Chondrocyte (in vitro differentiated cells): ENCODE data around the gene XPO6. TPM values are rescaled to one million over a fixed set of nuclear protein-coding genes. Genes with fewer than 3 reads are reported as not detected.

ENCODE experiments used
- DNase-seq: peaks from one replicate; pipeline ENCODE4 v3.0.0; 2021; ENCODE audit warnings: mixed read lengths, low spot score
- H3K27ac Mint-ChIP-seq: one replicate; pipeline ENCODE4 v1.8.0; 2021; ENCODE audit warnings: mild to moderate bottlenecking, moderate library complexity, mixed read lengths; ENCODE audit not compliant: unreplicated experiment
- H3K27me3 Mint-ChIP-seq: 2 replicates; pipeline ENCODE4 v1.8.0; 2021; ENCODE audit warnings: low read depth, mixed read lengths
- H3K36me3 Mint-ChIP-seq: 2 replicates; pipeline ENCODE4 v1.8.0; 2021; ENCODE audit warnings: low read depth, mixed read lengths
- H3K4me1 Mint-ChIP-seq: 2 replicates; pipeline ENCODE4 v1.8.0; 2021; ENCODE audit warnings: low read depth, mild to moderate bottlenecking, mixed read lengths
- H3K4me3 Mint-ChIP-seq: one replicate; pipeline ENCODE4 v1.8.0; 2021; ENCODE audit warnings: mild to moderate bottlenecking, moderate library complexity, mixed read lengths; ENCODE audit not compliant: unreplicated experiment
- H3K9me3 Mint-ChIP-seq: 2 replicates; pipeline ENCODE4 v1.8.0; 2021; ENCODE audit warnings: low read depth, mixed read lengths
- CTCF ChIP-seq: fragments of 200-600 bp; sonication (generic); IDR thresholded peaks from 2 replicates; pipeline ENCODE4 v1.5.0; 2021; ENCODE audit warnings: antibody characterized with exemption, mild to moderate bottlenecking, moderate library complexity
- total RNA-seq: library from RNA; stranded (reverse); gene quantifications from 3 replicates; pipeline ENCODE4 v1.2.1, GENCODE V29; 2021

Gene XPO6
- total RNA-seq, 1 donor from 2014 or later = 124 TPM

GRCh38 chr16:28162326-28162877, 49.4 kb downstream of the XPO6 start:
- no peak for TF ChIP-seq CTCF
- no peaks in the 10 kb centered on the region for H3K27me3 Mint-ChIP-seq
- H3K4me3 Mint-ChIP-seq = no peak overlapping the region
- H3K9me3 Mint-ChIP-seq = no peaks in the 10 kb centered on the region
- H3K27ac Mint-ChIP-seq = peak overlapping the region; percentile 96
- H3K36me3 Mint-ChIP-seq = peaks cover 13% of the 10 kb centered on the region
- H3K4me1 Mint-ChIP-seq = peaks cover 69% of the 10 kb centered on the region
- DNase-seq = no peak

GRCh38 chr16:28161626-28162025, 50.1 kb downstream of the XPO6 start:
- peak overlapping the region; percentile 96 for H3K27ac Mint-ChIP-seq
- H3K4me3 Mint-ChIP-seq = no peak overlapping the region
- no peak for DNase-seq
- peaks cover 61% of the 10 kb centered on the region for H3K4me1 Mint-ChIP-seq
- peaks cover 5% of the 10 kb centered on the region for H3K36me3 Mint-ChIP-seq
- H3K9me3 Mint-ChIP-seq = no peaks in the 10 kb centered on the region
- no peak for TF ChIP-seq CTCF
- H3K27me3 Mint-ChIP-seq = no peaks in the 10 kb centered on the region

- Mint-ChIP-seq H3K4me1 (peaks cover 36% of the 10 kb centered on the region), H3K27me3 (no peaks in the 10 kb centered on the region), H3K27ac (no peak overlapping the region), H3K4me3 (no peak overlapping the region), H3K9me3 (no peaks in the 10 kb centered on the region), H3K36me3 (peaks cover 10% of the 10 kb centered on the region)
- TF ChIP-seq CTCF = no peak
- no peak for DNase-seq
Observed at GRCh38 chr16:28158136-28158535, 53.6 kb downstream of the XPO6 start.

GRCh38 chr16:28156056-28156680, 55.6 kb downstream of the XPO6 start:
- no peak overlapping the region for H3K27ac Mint-ChIP-seq

GRCh38 chr16:28155293-28155692, 56.5 kb downstream of the XPO6 start:
- Mint-ChIP-seq H3K36me3 (peaks cover 22% of the 10 kb centered on the region), H3K9me3 (no peaks in the 10 kb centered on the region), H3K4me3 (no peak overlapping the region), H3K4me1 (peaks cover 17% of the 10 kb centered on the region), H3K27me3 (no peaks in the 10 kb centered on the region), H3K27ac (no peak overlapping the region)
- no peak for DNase-seq
- no peak for TF ChIP-seq CTCF

More at GRCh38 chr16:28156056-28156680, 55.6 kb downstream of the XPO6 start:
- Mint-ChIP-seq H3K4me3 (no peak overlapping the region), H3K4me1 (peaks cover 19% of the 10 kb centered on the region), H3K9me3 (no peaks in the 10 kb centered on the region), H3K36me3 (peaks cover 16% of the 10 kb centered on the region), H3K27me3 (no peaks in the 10 kb centered on the region)
- DNase-seq = no peak
- TF ChIP-seq CTCF = no peak
